H9 (cell line): Measurements from ENCODE around the gene GFY. TPM values are rescaled to one million over a fixed set of nuclear protein-coding genes. Genes with fewer than 3 reads are reported as not detected.

Source experiments
- DNase-seq: peaks from one replicate; pipeline ENCODE4 v3.0.0-alpha.2; 2017
- H2AFZ ChIP-seq: one replicate; pipeline ENCODE4 v1.6.1; 2013; ENCODE audit warnings: mild to moderate bottlenecking, low read length, control low read depth, moderate library complexity
- H2AK5ac ChIP-seq: 2 replicates; pipeline ENCODE4 v1.6.1; 2013; ENCODE audit warnings: low read length, control low read depth, mixed read lengths; ENCODE audit not compliant: insufficient read length
- H2BK120ac ChIP-seq: one replicate; pipeline ENCODE4 v1.6.1; 2013; ENCODE audit warnings: low read depth, mild to moderate bottlenecking, low read length, control low read depth, inconsistent platforms; ENCODE audit not compliant: poor library complexity, severe bottlenecking
- H2BK12ac ChIP-seq: 2 replicates; pipeline ENCODE4 v1.6.1; 2013; ENCODE audit warnings: low read length, control low read depth, mixed read lengths, low read depth; ENCODE audit not compliant: insufficient read length
- H2BK15ac ChIP-seq: 2 replicates; pipeline ENCODE4 v1.6.1; 2013; ENCODE audit warnings: low read depth, low read length, control low read depth
- H2BK20ac ChIP-seq: one replicate; pipeline ENCODE4 v1.6.1; 2013; ENCODE audit warnings: low read depth, mild to moderate bottlenecking, low read length, control low read depth, inconsistent platforms; ENCODE audit not compliant: poor library complexity, severe bottlenecking
- H2BK5ac ChIP-seq: 2 replicates; pipeline ENCODE4 v1.6.1; 2013; ENCODE audit warnings: low read length, control low read depth, mixed read lengths; ENCODE audit not compliant: insufficient read length
- H3K14ac ChIP-seq: 2 replicates; pipeline ENCODE4 v1.6.1; 2013; ENCODE audit warnings: low read length, control low read depth; ENCODE audit not compliant: insufficient read depth
- H3K18ac ChIP-seq: 2 replicates; pipeline ENCODE4 v1.6.1; 2013; ENCODE audit warnings: low read depth, mild to moderate bottlenecking, mixed read lengths, low read length, control low read depth; ENCODE audit not compliant: insufficient read length
- H3K23ac ChIP-seq: 2 replicates; pipeline ENCODE4 v1.6.1; 2013; ENCODE audit warnings: low read length, control low read depth, mixed read lengths, low read depth; ENCODE audit not compliant: insufficient read length
- H3K23me2 ChIP-seq: 2 replicates; pipeline ENCODE4 v1.6.1; 2013; ENCODE audit warnings: low read depth, mild to moderate bottlenecking, mixed read lengths, low read length, control low read depth; ENCODE audit not compliant: insufficient read length, poor library complexity, severe bottlenecking
- H3K27ac ChIP-seq: 2 replicates; pipeline ENCODE4 v1.5.1; 2013; ENCODE audit warnings: low read length, control low read depth, mixed read lengths, low read depth; ENCODE audit not compliant: insufficient read length
- H3K27me3 ChIP-seq: 2 replicates; pipeline ENCODE4 v1.6.1; 2013; ENCODE audit warnings: low read length, control low read depth, inconsistent platforms; ENCODE audit not compliant: insufficient read depth
- H3K4ac ChIP-seq: 2 replicates; pipeline ENCODE4 v1.6.1; 2013; ENCODE audit warnings: low read depth, mild to moderate bottlenecking, control low read depth, inconsistent platforms, low read length, moderate library complexity
- H3K4me1 ChIP-seq: 2 replicates; pipeline ENCODE4 v1.6.1; 2013; ENCODE audit warnings: low read length, control low read depth, inconsistent platforms; ENCODE audit not compliant: insufficient read depth
- H3K4me2 ChIP-seq: 2 replicates; pipeline ENCODE4 v1.6.1; 2013; ENCODE audit warnings: low read length, control low read depth, mixed read lengths; ENCODE audit not compliant: insufficient read length, insufficient read depth
- H3K56ac ChIP-seq: 2 replicates; pipeline ENCODE4 v1.6.1; 2013; ENCODE audit warnings: low read depth, mild to moderate bottlenecking, mixed read lengths, low read length, control low read depth; ENCODE audit not compliant: insufficient read length
- H3K79me1 ChIP-seq: 2 replicates; pipeline ENCODE4 v1.6.1; 2013; ENCODE audit warnings: low read depth, mild to moderate bottlenecking, moderate library complexity, low read length, control low read depth, inconsistent platforms; ENCODE audit not compliant: insufficient read depth, poor library complexity, severe bottlenecking
- H3K79me2 ChIP-seq: 2 replicates; pipeline ENCODE4 v1.6.1; 2013; ENCODE audit warnings: low read length, control low read depth, inconsistent platforms; ENCODE audit not compliant: insufficient read depth
- H3K9ac ChIP-seq: 2 replicates; pipeline ENCODE4 v1.6.1; 2013; ENCODE audit warnings: low read length, control low read depth, mixed read lengths; ENCODE audit not compliant: insufficient read length; ENCODE audit errors: extremely low read depth
- H3K9me3 ChIP-seq: one replicate; pipeline ENCODE4 v1.6.1; 2013; ENCODE audit warnings: low read depth, low read length, inconsistent platforms; ENCODE audit not compliant: control insufficient read depth
- H3T11ph ChIP-seq: one replicate; pipeline ENCODE4 v1.6.1; 2013; ENCODE audit warnings: mild to moderate bottlenecking, low read length, control low read depth, inconsistent platforms
- H4K20me1 ChIP-seq: one replicate; pipeline ENCODE4 v1.6.1; 2013; ENCODE audit not compliant: control insufficient read depth, insufficient read length, insufficient read depth
- H4K5ac ChIP-seq: 2 replicates; pipeline ENCODE4 v1.6.1; 2013; ENCODE audit warnings: low read depth, mild to moderate bottlenecking, mixed read lengths, low read length, control low read depth; ENCODE audit not compliant: insufficient read length
- H4K8ac ChIP-seq: replicated peaks from 2 replicates; pipeline ENCODE4 v1.6.1; 2013; ENCODE audit warnings: low read length, control low read depth, mixed read lengths, low read depth; ENCODE audit not compliant: insufficient read length
- H4K91ac ChIP-seq: 2 replicates; pipeline ENCODE4 v1.6.1; 2013; ENCODE audit warnings: low read depth, mild to moderate bottlenecking, moderate library complexity, mixed read lengths, low read length, control low read depth; ENCODE audit not compliant: insufficient read length
- H3K27ac Mint-ChIP-seq, 3 experiments: 2 replicates in 2 of 3; 3 replicates in 1 of 3; pipeline ENCODE4 v1.8.0; 2020 to 2021; ENCODE audit warnings: mixed read lengths in 3 of 3, mild to moderate bottlenecking in 1 of 3, moderate library complexity in 1 of 3
- H3K27me3 Mint-ChIP-seq: 2 replicates; pipeline ENCODE4 v1.8.0; 2021; ENCODE audit warnings: low read depth, mild to moderate bottlenecking, moderate library complexity, mixed read lengths
- H3K36me3 Mint-ChIP-seq, 3 experiments: 2 replicates in 2 of 3; 3 replicates in 1 of 3; pipeline ENCODE4 v1.8.0; 2020 to 2021; ENCODE audit warnings: low read depth in 3 of 3, mixed read lengths in 3 of 3; ENCODE audit not compliant: insufficient read depth in 1 of 3
- H3K4me1 Mint-ChIP-seq, 2 experiments: 2 replicates each; pipeline ENCODE4 v1.8.0; 2020; ENCODE audit warnings: mixed read lengths in 2 of 2
- H3K4me3 Mint-ChIP-seq, 2 experiments: 2 replicates in 1 of 2; 3 replicates in 1 of 2; pipeline ENCODE4 v1.8.0; 2020 to 2021; ENCODE audit warnings: mild to moderate bottlenecking in 2 of 2, mixed read lengths in 2 of 2, moderate library complexity in 1 of 2
- H3K9me3 Mint-ChIP-seq, 2 experiments: 2 replicates in 1 of 2; 3 replicates in 1 of 2; pipeline ENCODE4 v1.8.0; 2020; ENCODE audit warnings: mild to moderate bottlenecking in 2 of 2, mixed read lengths in 2 of 2, moderate library complexity in 1 of 2
- CTCF ChIP-seq: fragments of 200-600 bp; sonication (generic); conservative IDR thresholded peaks from 3 replicates; pipeline ENCODE4 v1.8.0; 2021; ENCODE audit warnings: antibody characterized with exemption, mild to moderate bottlenecking
- WGBS: extraction: QIAGEN DNeasy Blood & Tissue Kit; methylation state at CpG from one replicate; pipeline ENCODE4 v1.1.7; 2013; ENCODE audit warnings: missing lambda C conversion rate, low lambda C conversion rate, mixed read lengths; ENCODE audit not compliant: insufficient read length; ENCODE audit errors: extremely low coverage; 5-methylcytosine and 5-hydroxymethylcytosine counted together
- total RNA-seq: library from RNA; stranded (reverse); gene quantifications from 2 replicates; pipeline ENCODE4 v1.2.1, GENCODE V29; 2021

The GFY gene
- total RNA-seq, 1 experiment from 2014 or later: 1.3 TPM

DNA sequence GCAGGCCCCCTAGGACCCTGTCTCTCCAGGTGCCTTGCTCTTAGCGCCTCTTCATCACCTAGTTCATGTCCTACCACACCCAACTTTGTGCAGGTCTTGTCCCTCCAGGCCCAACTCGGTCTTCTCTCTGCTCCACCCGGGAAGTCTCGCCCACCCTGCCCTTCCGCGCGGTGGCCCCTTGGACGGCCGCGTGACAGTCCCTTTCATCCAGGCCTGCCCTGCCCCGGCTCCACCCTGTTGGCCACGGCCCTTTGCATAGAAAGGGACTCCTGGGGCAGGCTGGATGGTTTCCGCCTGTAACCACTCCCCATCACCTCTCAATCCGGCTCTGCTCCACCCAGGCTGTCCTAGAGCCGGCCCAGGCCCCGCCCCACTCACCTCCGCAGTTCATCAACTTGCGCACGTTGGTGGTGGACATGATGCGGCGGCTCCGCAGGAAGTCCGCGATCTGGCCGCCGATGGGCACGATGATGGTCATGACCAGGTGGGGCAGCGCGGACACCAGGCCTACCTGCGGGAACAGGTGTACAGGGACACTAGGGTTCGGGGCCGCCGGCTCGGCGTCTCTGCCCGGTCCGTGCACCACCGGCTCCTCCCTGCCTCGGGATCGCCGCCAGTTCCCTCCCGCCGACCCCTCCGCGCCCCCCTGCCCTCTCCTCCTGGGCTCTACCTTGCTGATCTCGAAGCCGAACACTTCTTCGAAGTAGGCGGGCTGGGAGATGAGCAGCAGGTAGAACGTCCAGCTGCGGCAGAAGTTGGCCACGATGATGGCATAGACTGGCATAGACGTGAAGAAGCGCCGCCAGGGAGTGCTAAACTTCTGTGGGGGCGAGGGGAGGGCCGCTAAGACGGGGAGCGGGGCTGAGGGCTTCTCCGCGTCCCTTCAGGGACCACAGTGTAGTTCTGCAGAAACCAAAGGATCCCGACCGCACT lies 7.2 kb downstream of the GFY start:
- Histone ChIP-seq H3K79me2 (no peaks in the 10 kb centered on the region), H3K79me1 (no peaks in the 10 kb centered on the region), H3K4me1 (no peaks in the 10 kb centered on the region), H3K4ac (no peak overlapping the region), H3K18ac (no peak overlapping the region), H3K56ac (no peak overlapping the region), H3K14ac (no peak overlapping the region; the same call in 1 of the 2 replicates), H3K4me2 (peak overlapping the region; percentile 70), H2BK15ac (no peak overlapping the region), H2BK120ac (no peak overlapping the region), H2BK12ac (no peak overlapping the region), H2BK5ac (no peak overlapping the region), H3K23me2 (peaks cover 17% of the 10 kb centered on the region), H2AFZ (no peak overlapping the region), H4K5ac (no peak overlapping the region), H3K27me3 (peaks cover 5% of the 10 kb centered on the region; the same call in 1 of the 2 replicates), H3K9me3 (no peaks in the 10 kb centered on the region), H4K20me1 (no peaks in the 10 kb centered on the region), H3T11ph (no peak overlapping the region), H2AK5ac (no peak overlapping the region), H3K9ac (no peak overlapping the region), H4K8ac (no peak overlapping the region), H3K23ac (no peak overlapping the region), H4K91ac (no peak overlapping the region), H2BK20ac (no peak overlapping the region), H3K27ac (no peak overlapping the region)
- H3K4me3 Mint-ChIP-seq: peak overlapping the region; percentile 63 to 78
- peaks cover 76% of the 10 kb centered on the region for H3K27me3 Mint-ChIP-seq
- peaks cover 4 to 8% of the 10 kb centered on the region in 2 experiments; a peak in 3 of 5 replicates for H3K9me3 Mint-ChIP-seq
- no peak overlapping the region for H3K27ac Mint-ChIP-seq
- H3K4me1 Mint-ChIP-seq: peaks cover 32 to 75% of the 10 kb centered on the region in 2 experiments
- DNase-seq: peak; percentile 95
- WGBS: no CpG with 5 or more reads among the region's 63 CpGs
- no peak for TF ChIP-seq CTCF
- H3K36me3 Mint-ChIP-seq: peaks cover 3 to 15% (median 6%) of the 10 kb centered on the region in 3 experiments
